DMS79 treated with DMSO at 0.1 percent for 48 hours (cell line): ENCODE measurements around the gene FXYD4.
"Not testable (repeated sequence)": the region's sequence is repeated elsewhere in the genome, so short reads cannot be mapped to it uniquely, and the experiment has no call there.

Experiments used
- DNase-seq: peaks from one replicate; lab custom pipeline; 2025; lab: John Stamatoyannopoulos, UW

FXYD4 gene

GRCh38 chr10:43376046-43376635 lies 4.7 kb downstream of the FXYD4 start:
- no peak for DNase-seq

DNA sequence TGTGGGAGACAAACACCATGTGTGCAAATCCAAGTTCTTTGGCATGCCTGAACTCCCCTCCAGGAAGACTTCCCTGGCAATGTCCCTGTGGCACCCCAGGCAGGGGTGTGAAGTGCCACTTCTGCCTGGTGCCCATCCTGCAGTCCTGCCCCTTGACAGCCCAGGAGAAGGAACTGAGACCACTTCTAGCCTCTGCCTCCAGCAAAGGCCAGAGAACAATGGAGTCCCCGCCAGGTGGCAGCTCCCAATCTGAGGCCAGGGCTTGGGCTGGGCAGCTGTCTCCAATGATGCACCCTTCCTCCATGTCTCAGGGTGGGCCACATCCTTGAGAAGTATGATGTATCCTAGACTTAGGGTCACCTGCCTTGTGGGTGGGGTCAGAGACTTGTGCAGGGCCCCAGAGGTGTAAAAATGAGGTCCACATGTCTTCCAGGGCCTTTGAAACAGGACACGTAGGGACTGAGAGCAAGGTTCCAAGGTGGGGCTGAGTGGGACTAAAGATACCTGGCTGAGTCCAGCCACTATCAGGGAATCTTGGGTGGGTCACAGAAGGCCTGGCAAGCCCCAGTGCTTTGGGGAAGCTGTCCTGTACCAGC lies 5.5 kb downstream of the FXYD4 start:
- no peak for DNase-seq

- DNase-seq, result no peak
These were observed 6.0 kb downstream of the FXYD4 start for GRCh38 chr10:43377424-43377883.

- no peak for DNase-seq
These were observed 9.3 kb downstream of the FXYD4 start for GRCh38 chr10:43380610-43381222.

- no peak for DNase-seq
These were observed 12.0 kb downstream of the FXYD4 start for GRCh38 chr10:43383204-43383971.

- no peak for DNase-seq
These were observed 13.1 kb downstream of the FXYD4 start for GRCh38 chr10:43384252-43385221.

DNA sequence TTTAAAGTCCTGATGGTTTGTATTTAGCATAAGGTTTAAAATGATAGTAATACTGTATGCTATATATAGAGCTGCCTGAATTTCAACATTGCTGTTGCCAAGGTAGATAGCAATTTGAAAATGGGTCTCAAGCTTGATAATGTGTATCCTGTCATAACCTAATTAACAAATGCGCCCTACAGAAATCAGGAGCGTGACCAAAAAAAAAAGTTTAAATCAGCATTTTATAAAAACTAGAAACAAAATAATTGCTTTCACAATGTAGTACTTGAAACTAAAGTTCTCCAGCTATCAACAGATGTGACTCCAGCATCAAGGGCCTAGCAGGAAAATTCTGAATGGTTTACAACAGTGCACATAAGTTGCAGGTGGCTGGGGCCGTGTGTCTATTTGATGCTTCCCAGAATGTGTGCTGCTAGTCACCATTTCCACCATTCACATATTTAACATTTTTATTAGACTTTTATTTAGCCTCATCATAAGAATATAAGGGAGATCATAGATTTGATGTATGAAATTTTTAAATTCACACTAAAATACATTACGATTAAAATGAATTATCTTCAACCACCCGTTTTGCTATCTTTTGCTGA lies 14.1 kb downstream of the FXYD4 start:
- no peak for DNase-seq

DNA sequence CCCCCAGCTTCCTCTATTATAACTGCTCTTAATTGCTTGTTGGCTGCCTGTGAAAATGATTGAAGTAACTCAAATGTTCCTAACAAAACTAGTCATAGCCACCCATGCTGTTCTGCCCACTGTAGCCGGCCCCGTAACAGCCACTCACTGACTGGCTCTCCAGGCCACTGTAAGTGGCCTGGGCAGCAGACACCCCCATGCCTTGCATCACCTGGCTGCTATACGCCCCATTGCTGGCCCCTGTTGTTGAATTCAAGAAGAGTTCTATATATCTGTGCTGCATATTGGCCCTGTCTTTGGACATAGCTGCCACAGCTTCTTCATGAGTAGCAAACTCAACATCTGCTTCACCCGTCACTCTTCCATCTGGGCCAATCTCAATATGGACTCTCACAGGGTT lies 15.1 kb downstream of the FXYD4 start:
- no peak for DNase-seq

- DNase-seq, result no peak
These were observed 15.7 kb downstream of the FXYD4 start for GRCh38 chr10:43386981-43387677.

DNA sequence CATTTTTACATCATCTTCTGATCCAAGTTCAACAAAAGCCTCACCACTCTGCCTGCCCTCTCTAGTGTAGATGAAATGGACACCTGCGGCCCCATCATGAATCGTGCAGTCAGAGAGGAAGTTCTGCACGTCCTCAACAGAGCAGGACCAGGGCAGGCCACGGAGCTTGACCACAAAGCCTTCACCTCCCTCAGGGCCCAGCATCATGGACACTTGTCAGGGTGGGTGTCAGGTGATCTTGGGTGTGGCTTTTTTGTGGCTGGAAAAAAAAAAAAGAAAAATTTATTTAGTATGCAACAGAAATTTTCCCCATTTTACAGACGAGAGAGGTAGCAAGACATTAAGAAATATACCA lies 16.2 kb downstream of the FXYD4 start:
- no peak for DNase-seq

- DNase-seq, result no peak
These were observed 18.4 kb downstream of the FXYD4 start for GRCh38 chr10:43389867-43390266.

GRCh38 chr10:43390333-43390732 lies 18.9 kb downstream of the FXYD4 start:
- DNase-seq, result no peak

DNA sequence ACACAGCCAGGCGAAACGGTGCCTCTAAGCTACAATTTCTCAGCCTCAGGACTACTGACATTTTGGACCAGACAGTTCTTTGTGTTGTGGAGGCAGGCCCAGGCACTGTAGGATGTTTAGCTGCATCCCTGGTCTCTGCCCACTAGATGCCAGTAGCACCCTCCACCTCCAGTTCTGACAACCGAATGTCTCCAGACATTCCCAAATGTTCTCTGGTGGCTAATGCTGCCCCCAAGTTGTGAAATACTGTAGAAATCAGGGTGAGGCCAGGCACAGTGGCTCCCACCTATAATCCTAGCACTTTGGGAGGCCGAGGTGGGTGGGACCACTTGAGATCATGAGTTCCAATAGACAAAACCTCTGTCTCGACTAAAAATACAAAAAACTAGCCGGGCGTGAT lies 19.3 kb downstream of the FXYD4 start:
- no peak for DNase-seq

- no peak for DNase-seq
These were observed 20.1 kb downstream of the FXYD4 start for GRCh38 chr10:43391496-43391895.

GRCh38 chr10:43392748-43393147 lies 21.3 kb downstream of the FXYD4 start:
- no peak for DNase-seq

DNA sequence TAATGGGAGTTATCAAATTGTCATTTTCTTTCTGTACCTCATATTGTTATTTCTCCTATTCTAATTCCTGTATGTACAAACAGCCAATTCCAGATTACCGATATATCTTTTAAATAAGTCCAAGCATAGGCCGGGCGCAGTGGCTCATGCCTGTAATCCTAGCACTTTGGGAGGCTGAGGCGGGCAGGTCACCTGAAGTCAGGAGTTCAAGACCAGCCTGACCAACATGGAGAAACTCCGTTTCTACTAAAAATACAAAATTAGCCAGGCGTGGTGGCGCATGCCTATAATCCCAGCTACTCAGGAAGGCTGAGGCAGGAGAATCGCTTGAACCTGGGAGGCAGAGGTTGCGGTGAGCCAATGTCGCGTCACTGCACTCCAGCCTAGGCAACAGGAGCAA lies 21.8 kb downstream of the FXYD4 start:
- not testable (repeated sequence) for DNase-seq

GRCh38 chr10:43393606-43394360 lies 22.3 kb downstream of the FXYD4 start:
- DNase-seq, result no peak

- no peak for DNase-seq
These were observed 23.4 kb downstream of the FXYD4 start for GRCh38 chr10:43394868-43395267.

GRCh38 chr10:43395571-43396060 lies 24.2 kb downstream of the FXYD4 start:
- no peak for DNase-seq
